HFFc6 (cell line): ENCODE measurements around the gene DGAT2. TPM values are rescaled to one million over a fixed set of nuclear protein-coding genes. Genes with fewer than 3 reads are reported as not detected.

Source experiments
- DNase-seq: peaks from one replicate; pipeline ENCODE4 v3.0.0-alpha.2; 2018
- H3K27ac Mint-ChIP-seq: 2 replicates; pipeline ENCODE4 v1.8.0; 2020; ENCODE audit warnings: mild to moderate bottlenecking, mixed read lengths
- H3K27me3 Mint-ChIP-seq: 2 replicates; pipeline ENCODE4 v1.8.0; 2021; ENCODE audit warnings: mild to moderate bottlenecking, moderate library complexity, mixed read lengths; ENCODE audit not compliant: insufficient read depth
- H3K36me3 Mint-ChIP-seq: 2 replicates; pipeline ENCODE4 v1.8.0; 2021; ENCODE audit warnings: low read depth, mixed read lengths
- H3K4me1 Mint-ChIP-seq: 2 replicates; pipeline ENCODE4 v1.8.0; 2020; ENCODE audit warnings: low read depth, mixed read lengths
- H3K4me3 Mint-ChIP-seq: 2 replicates; pipeline ENCODE4 v1.8.0; 2020; ENCODE audit warnings: mild to moderate bottlenecking, moderate library complexity, mixed read lengths
- H3K9me3 Mint-ChIP-seq: 2 replicates; pipeline ENCODE4 v1.8.0; 2020; ENCODE audit warnings: mild to moderate bottlenecking, mixed read lengths
- CTCF ChIP-seq: fragments of 200-600 bp; sonication (generic); IDR thresholded peaks from 2 replicates; pipeline ENCODE4 v1.5.0; 2021; ENCODE audit warnings: antibody characterized with exemption, mild to moderate bottlenecking
- total RNA-seq, 6 experiments: library from RNA; stranded (reverse); fragmentation: NEBNext Ultra II Directional; extraction: Animal tissue kit (Norgen Biotek cat#: 25700); gene quantifications; 2 replicates in 1 of 6; 3 replicates in 5 of 6; pipeline ENCODE4 v1.2.3, GENCODE V29; 2021

Gene DGAT2
- total RNA-seq, 6 experiments from 2014 or later = 0.23 to 0.55 (median 0.36) TPM

- DNase-seq = no peak
These were observed 44.0 kb downstream of the DGAT2 start for GRCh38 chr11:75812542-75813040.

GRCh38 chr11:75813124-75813523 is 44.5 kb downstream of the DGAT2 start:
- no peak for DNase-seq
- Mint-ChIP-seq H3K4me3 (no peak overlapping the region), H3K9me3 (no peaks in the 10 kb centered on the region), H3K27ac (peak overlapping the region; percentile 92; the same call in 1 of the 2 replicates), H3K4me1 (peaks cover 20% of the 10 kb centered on the region), H3K36me3 (no peaks in the 10 kb centered on the region), H3K27me3 (peaks cover 1% of the 10 kb centered on the region; the same call in 1 of the 2 replicates)
- TF ChIP-seq CTCF = no peak

More at GRCh38 chr11:75812542-75813040, 44.0 kb downstream of the DGAT2 start:
- H3K27ac Mint-ChIP-seq = no peak overlapping the region
- H3K4me3 Mint-ChIP-seq = no peak overlapping the region
- no peaks in the 10 kb centered on the region for H3K9me3 Mint-ChIP-seq
- peaks cover 1% of the 10 kb centered on the region for H3K27me3 Mint-ChIP-seq
- no peak for TF ChIP-seq CTCF
- H3K4me1 Mint-ChIP-seq = peaks cover 20% of the 10 kb centered on the region
- no peaks in the 10 kb centered on the region for H3K36me3 Mint-ChIP-seq

- Mint-ChIP-seq H3K27ac (peak overlapping the region; percentile 92), H3K4me1 (peaks cover 21% of the 10 kb centered on the region), H3K27me3 (peaks cover 1% of the 10 kb centered on the region; the same call in 1 of the 2 replicates), H3K9me3 (no peaks in the 10 kb centered on the region), H3K4me3 (no peak overlapping the region), H3K36me3 (no peaks in the 10 kb centered on the region)
- peak; percentile 35 for DNase-seq
- no peak for TF ChIP-seq CTCF
These were observed 45.1 kb downstream of the DGAT2 start for GRCh38 chr11:75813622-75814039.

- H3K36me3 Mint-ChIP-seq = no peaks in the 10 kb centered on the region
- DNase-seq = no peak
- peak overlapping the region; percentile 92 for H3K27ac Mint-ChIP-seq
- H3K4me3 Mint-ChIP-seq = no peak overlapping the region
- no peak for TF ChIP-seq CTCF
- peaks cover 1% of the 10 kb centered on the region; the same call in 1 of the 2 replicates for H3K27me3 Mint-ChIP-seq
- peaks cover 26% of the 10 kb centered on the region for H3K4me1 Mint-ChIP-seq
- no peaks in the 10 kb centered on the region for H3K9me3 Mint-ChIP-seq
These were observed 45.7 kb downstream of the DGAT2 start for GRCh38 chr11:75814363-75814676.

- Mint-ChIP-seq H3K36me3 (no peaks in the 10 kb centered on the region), H3K4me3 (no peak within 1 kb of the TSS), H3K9me3 (no peaks in the 10 kb centered on the region), H3K4me1 (peaks cover 26% of the 10 kb centered on the region), H3K27me3 (peaks cover 1% of the 10 kb centered on the region; the same call in 1 of the 2 replicates), H3K27ac (peak within 1 kb of the TSS; percentile 92)
- TF ChIP-seq CTCF = peak; percentile 37
- DNase-seq = peak; percentile 100
These were observed 46.2 kb downstream of the DGAT2 start, which contains the start of gene UVRAG for GRCh38 chr11:75814677-75815344. Gene UVRAG, plus strand, starts transcription at chr11:75815210. Its CDS starts 198 bp downstream, at chr11:75815408.
